Measurements from ENCODE around the gene AFAP1L2.

GRCh38 chr10:114320249-114321116 lies 83.8 kb downstream of the AFAP1L2 start:
- no peak for TF ChIP-seq EZH2phosphoT487 (IDR thresholded peaks at IDR 0.05; ENCODE audit: low read length)
- TF ChIP-seq CTCF (IDR thresholded peaks at IDR 0.05; ENCODE audit: low read length), result no peak
- TF ChIP-seq EZH2 (optimal IDR thresholded peaks at IDR 0.05; ENCODE audit: low read depth, low read length), result no peak
